ENCODE results near the gene BCO1. TPM values are rescaled to one million over a fixed set of nuclear protein-coding genes. Genes with fewer than 3 reads are reported as not detected.

The BCO1 gene
- total RNA-seq, 4 donors from 2014 or later: 0.12 to 0.27 TPM; not detected in 2

DNA sequence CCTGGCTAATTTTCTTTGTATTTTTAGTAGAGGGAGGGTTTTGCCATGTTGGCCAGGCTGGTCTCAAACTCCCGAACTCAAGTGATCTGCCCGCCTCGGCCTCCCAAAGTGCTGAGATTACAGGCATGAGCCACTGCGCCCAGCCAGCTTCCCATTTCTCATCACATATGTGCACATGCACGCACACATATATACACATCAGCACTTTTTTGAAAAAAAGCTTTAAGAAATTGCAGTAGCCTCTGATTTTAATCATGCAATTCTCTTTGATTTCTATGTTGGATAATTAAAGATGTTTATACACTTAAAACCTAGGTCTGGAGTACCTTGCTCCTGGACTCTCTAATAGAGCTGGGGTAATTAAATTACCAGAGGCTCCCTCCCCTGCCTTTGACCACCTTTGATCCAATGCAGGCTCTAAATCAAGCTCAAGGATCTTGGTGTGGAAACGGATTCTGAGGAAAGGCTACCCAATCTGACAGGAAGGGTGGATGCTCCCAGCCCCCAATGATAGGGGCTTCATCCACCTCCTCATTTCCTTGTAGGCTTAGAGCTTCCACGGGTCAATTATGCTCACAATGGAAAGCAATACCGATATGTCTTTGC, 46.6 kb downstream of the BCO1 start:
- H3K4me1 ChIP-seq: no peaks in the 10 kb centered on the region
- H3K27ac ChIP-seq: no peak overlapping the region
- no peak overlapping the region for H3K4me3 ChIP-seq
- no peaks in the 10 kb centered on the region for H3K9me3 ChIP-seq
- no peak for ATAC-seq
- H3K27me3 ChIP-seq: no peaks in the 10 kb centered on the region
- 70 to 81% methylated on average over 4 to 8 of the region's 8 CpGs for WGBS, 2 donors (ENCODE audit: low coverage in 1 of 2)
- no peak for TF ChIP-seq POLR2A (IDR thresholded peaks at IDR 0.05)
- TF ChIP-seq, protein P1, sequence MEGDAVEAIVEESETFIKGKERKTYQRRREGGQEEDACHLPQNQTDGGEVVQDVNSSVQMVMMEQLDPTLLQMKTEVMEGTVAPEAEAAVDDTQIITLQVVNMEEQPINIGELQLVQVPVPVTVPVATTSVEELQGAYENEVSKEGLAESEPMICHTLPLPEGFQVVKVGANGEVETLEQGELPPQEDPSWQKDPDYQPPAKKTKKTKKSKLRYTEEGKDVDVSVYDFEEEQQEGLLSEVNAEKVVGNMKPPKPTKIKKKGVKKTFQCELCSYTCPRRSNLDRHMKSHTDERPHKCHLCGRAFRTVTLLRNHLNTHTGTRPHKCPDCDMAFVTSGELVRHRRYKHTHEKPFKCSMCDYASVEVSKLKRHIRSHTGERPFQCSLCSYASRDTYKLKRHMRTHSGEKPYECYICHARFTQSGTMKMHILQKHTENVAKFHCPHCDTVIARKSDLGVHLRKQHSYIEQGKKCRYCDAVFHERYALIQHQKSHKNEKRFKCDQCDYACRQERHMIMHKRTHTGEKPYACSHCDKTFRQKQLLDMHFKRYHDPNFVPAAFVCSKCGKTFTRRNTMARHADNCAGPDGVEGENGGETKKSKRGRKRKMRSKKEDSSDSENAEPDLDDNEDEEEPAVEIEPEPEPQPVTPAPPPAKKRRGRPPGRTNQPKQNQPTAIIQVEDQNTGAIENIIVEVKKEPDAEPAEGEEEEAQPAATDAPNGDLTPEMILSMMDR (IDR thresholded peaks at IDR 0.05): no peak
- no peak for TF ChIP-seq POLR2AphosphoS5 (IDR thresholded peaks at IDR 0.05)
- TF ChIP-seq EP300 (IDR thresholded peaks at IDR 0.05): no peak
- H3K36me3 ChIP-seq: no peaks in the 10 kb centered on the region

DNA sequence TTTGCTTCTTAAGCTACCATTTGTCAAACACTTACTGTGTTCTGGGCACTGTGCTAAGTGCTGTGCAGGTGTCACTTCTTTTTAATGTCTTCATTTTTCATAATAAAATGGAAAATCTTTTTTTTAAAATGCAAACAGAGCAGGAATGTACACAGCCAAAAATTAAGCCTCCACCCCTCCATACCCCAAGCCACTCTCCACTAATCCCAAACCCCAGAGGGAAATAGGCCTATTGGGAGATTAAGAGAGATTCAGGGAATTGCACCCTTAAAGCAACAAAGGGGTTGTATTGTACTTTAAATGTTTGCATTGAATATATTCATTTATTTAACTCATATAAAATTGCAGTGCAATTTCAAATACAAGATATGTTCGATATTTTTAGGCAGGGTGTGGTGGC, 47.7 kb downstream of the BCO1 start:
- ATAC-seq: no peak
- 89 to 100% methylated on average over 1 of the region's 1 CpG for WGBS, 2 donors (ENCODE audit: low coverage in 1 of 2)
- TF ChIP-seq EP300 (IDR thresholded peaks at IDR 0.05): no peak
- no peak for TF ChIP-seq POLR2A (IDR thresholded peaks at IDR 0.05)
- no peak for TF ChIP-seq POLR2AphosphoS5 (IDR thresholded peaks at IDR 0.05)
- TF ChIP-seq, protein P1 (IDR thresholded peaks at IDR 0.05): no peak

DNA sequence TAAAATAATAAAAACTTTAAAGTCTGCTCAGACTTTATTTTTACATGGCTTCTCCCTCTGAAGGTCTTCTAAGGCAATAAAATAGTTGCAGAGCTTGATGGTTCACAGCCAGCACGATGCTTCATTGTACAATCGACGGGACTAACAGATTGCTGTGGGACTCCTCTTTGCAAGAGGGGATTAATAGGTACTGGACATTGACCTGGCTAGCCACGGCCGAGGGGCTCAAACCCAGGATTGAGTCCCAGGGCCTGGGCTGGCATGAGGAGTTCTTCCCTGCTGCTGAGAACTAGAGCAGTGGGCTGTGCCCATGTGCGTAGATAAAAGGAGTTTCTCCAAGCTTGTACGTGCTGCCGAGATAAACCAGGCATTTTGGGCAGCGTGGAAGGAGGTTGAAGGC, 52.6 kb downstream of the BCO1 start:
- 80 to 94% methylated on average over 4 to 5 of the region's 9 CpGs for WGBS, 2 donors (ENCODE audit: low coverage in 1 of 2)

More for the DNA sequence above, 47.7 kb downstream of the BCO1 start:
- H3K4me3 ChIP-seq: no peak overlapping the region
- H3K36me3 ChIP-seq: no peaks in the 10 kb centered on the region
- H3K9me3 ChIP-seq: no peaks in the 10 kb centered on the region
- H3K27me3 ChIP-seq: no peaks in the 10 kb centered on the region
- H3K27ac ChIP-seq: no peak overlapping the region
- H3K4me1 ChIP-seq: no peaks in the 10 kb centered on the region

DNA sequence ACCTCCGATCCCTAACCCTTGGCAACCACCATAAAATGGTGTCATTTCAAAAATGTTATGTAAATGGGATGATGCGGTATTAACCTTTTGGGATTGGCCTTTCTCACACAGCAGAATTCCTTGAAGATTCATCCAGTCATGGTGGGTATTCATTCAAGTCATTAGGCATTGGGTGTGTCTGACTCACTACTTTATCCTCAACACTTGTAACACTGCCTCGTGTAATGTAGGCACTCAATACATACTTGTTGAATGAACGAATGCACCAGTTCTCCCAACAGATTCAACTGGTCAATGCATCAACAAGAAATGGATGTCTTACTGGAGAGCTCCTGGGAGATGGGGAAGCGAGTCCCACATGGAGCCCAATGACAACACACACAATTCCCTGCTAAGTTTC, 54.4 kb downstream of the BCO1 start:
- 85% methylated on average over 4 to 5 of the region's 5 CpGs for WGBS, 2 donors (ENCODE audit: low coverage in 1 of 2)

More for the DNA sequence above, 52.6 kb downstream of the BCO1 start:
- ATAC-seq: no peak
- Histone ChIP-seq H3K27me3 (no peaks in the 10 kb centered on the region), H3K36me3 (no peaks in the 10 kb centered on the region), H3K4me3 (no peak overlapping the region), H3K27ac (no peak overlapping the region), H3K9me3 (no peaks in the 10 kb centered on the region), H3K4me1 (no peaks in the 10 kb centered on the region)
- TF ChIP-seq EP300 (IDR thresholded peaks at IDR 0.05) (no peak), POLR2AphosphoS5 (IDR thresholded peaks at IDR 0.05) (no peak), POLR2A (IDR thresholded peaks at IDR 0.05) (no peak)
- TF ChIP-seq, protein P1 (IDR thresholded peaks at IDR 0.05): no peak

More for the DNA sequence above, 54.4 kb downstream of the BCO1 start:
- Histone ChIP-seq H3K27ac (no peak overlapping the region), H3K27me3 (no peaks in the 10 kb centered on the region), H3K4me3 (no peak overlapping the region), H3K36me3 (no peaks in the 10 kb centered on the region), H3K9me3 (no peaks in the 10 kb centered on the region), H3K4me1 (no peaks in the 10 kb centered on the region)
- TF ChIP-seq EP300 (IDR thresholded peaks at IDR 0.05) (no peak), POLR2A (IDR thresholded peaks at IDR 0.05) (no peak), POLR2AphosphoS5 (IDR thresholded peaks at IDR 0.05) (no peak)
- TF ChIP-seq, protein P1 (IDR thresholded peaks at IDR 0.05): no peak
- no peak for ATAC-seq

Measured in gastroesophageal sphincter (tissue), 4 donors.